AG09319 (cell line): ENCODE data around the gene SDR39U1.

ENCODE experiments used
- DNase-seq: peaks from one replicate; pipeline ENCODE4 v3.0.0-alpha.2; 2010; ENCODE audit warnings: low read depth; ENCODE audit errors: extremely low read depth
- TF ChIP-seq, protein P1 (sequence below): IDR thresholded peaks from 2 replicates; pipeline ENCODE4 v1.5.1; 2011; ENCODE audit warnings: low read depth, mild to moderate bottlenecking, inconsistent platforms, low read length, moderate library complexity

Gene SDR39U1

GRCh38 chr14:24395609-24396582 lies 46.7 kb downstream of the SDR39U1 start:
- no peak for DNase-seq
- TF ChIP-seq, protein P1, sequence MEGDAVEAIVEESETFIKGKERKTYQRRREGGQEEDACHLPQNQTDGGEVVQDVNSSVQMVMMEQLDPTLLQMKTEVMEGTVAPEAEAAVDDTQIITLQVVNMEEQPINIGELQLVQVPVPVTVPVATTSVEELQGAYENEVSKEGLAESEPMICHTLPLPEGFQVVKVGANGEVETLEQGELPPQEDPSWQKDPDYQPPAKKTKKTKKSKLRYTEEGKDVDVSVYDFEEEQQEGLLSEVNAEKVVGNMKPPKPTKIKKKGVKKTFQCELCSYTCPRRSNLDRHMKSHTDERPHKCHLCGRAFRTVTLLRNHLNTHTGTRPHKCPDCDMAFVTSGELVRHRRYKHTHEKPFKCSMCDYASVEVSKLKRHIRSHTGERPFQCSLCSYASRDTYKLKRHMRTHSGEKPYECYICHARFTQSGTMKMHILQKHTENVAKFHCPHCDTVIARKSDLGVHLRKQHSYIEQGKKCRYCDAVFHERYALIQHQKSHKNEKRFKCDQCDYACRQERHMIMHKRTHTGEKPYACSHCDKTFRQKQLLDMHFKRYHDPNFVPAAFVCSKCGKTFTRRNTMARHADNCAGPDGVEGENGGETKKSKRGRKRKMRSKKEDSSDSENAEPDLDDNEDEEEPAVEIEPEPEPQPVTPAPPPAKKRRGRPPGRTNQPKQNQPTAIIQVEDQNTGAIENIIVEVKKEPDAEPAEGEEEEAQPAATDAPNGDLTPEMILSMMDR = no peak

- TF ChIP-seq, protein P1 = no peak
- DNase-seq = no peak
Observed at GRCh38 chr14:24394275-24394674, 48.3 kb downstream of the SDR39U1 start.

DNA sequence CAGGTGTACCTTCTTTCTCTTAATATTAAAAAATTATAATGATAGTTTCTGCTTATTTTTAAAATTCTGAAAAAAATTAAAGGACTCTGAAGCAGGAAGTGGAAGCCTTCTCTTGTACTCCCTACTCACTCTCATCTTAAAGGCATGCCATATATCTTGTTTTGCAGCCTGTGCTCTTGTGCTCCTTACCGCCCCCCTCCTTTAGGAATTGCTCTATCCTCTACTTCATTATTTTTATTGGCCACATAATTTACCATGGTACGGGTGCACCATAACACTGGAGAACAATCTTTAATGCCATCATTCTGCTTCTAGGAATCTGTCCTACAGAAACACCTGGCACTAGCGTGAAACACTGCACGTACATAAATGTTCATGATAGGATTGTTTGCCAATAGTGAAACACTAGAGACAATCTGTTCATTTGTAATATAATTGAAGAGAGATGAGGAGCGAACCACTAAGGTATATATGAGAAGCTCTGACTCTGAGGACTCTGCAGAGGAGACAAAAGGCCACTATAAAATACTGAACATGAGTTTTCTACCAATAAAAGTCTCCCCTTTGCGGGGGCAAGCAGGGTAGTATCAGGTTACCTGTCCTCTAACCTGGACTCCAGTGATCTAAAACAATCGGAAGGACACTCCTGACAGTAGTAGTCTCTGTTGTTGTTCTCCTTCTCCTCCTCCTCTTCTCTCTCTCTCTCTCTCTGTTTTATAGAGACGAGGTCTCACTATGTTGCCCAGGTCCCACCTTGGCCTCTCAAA lies 50.1 kb downstream of the SDR39U1 start:
- TF ChIP-seq, protein P1 = no peak
- DNase-seq = no peak

DNA sequence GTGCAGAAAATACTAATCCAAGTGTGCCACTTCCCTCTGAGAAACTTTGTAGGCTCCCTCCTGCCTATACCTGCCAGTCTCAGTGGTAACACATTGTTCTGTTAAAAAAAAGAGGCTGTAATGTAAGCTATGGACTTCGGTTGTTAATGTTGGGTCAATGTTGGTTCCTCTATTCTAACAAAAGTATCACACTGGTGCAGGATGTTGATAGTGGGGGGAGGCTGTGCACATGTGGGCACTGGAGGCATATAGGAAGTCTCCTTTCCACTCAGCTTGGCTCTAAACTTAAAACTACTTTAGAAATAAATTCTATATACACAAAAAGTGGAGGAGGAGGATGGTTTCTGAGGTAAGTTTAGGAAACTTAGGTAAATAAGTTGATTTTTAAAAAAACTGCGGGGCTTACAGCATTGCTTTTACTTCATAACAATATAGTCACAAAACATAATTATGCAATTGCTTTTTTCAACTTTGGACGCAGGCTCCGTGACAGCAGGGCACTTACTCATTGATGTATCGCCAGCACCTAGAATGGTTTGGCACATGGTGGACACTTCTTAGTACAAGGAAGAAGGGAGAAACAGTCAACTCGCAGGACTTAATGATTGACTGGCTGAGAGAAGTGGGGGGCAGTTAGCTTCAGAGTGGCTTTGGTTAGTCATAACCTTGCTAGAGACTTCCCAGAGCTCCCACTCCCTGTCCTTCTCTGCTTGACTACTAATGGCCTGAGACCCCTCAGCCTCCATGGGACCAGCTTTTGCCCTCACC lies 51.7 kb downstream of the SDR39U1 start:
- no peak for DNase-seq
- TF ChIP-seq, protein P1 = no peak
